Measurements from ENCODE around the gene ZNF679.
"Not testable (repeated sequence)": the region's sequence is repeated elsewhere in the genome, so short reads cannot be mapped to it uniquely, and the experiment has no call there.

Gene ZNF679

GRCh38 chr7:64228174-64228573 is at the start of gene ZNF679:
Gene ZNF679, plus strand, starts transcription at chr7:64228474. Its CDS starts 20,644 bp downstream, at chr7:64249118.
- H3K4me3 ChIP-seq (ENCODE audit: low read length): not testable (repeated sequence)

- no peak overlapping the region for H3K4me3 ChIP-seq (ENCODE audit: low read length)
- no peak for TF ChIP-seq ZNF274 (IDR thresholded peaks at IDR 0.05; ENCODE audit: low read depth, low read length)
These were observed 47.3 kb upstream of the ZNF679 start for GRCh38 chr7:64180989-64181388.

GRCh38 chr7:64181586-64181985 is 46.7 kb upstream of the ZNF679 start:
- H3K4me3 ChIP-seq (ENCODE audit: low read length): no peak overlapping the region
- no peak for TF ChIP-seq ZNF274 (IDR thresholded peaks at IDR 0.05; ENCODE audit: low read depth, low read length)

GRCh38 chr7:64182036-64182790 is 46.1 kb upstream of the ZNF679 start:
- no peak overlapping the region for H3K4me3 ChIP-seq (ENCODE audit: low read length)
- no peak for TF ChIP-seq ZNF274 (IDR thresholded peaks at IDR 0.05; ENCODE audit: low read depth, low read length)

- no peak for TF ChIP-seq ZNF274 (IDR thresholded peaks at IDR 0.05; ENCODE audit: low read depth, low read length)
- H3K4me3 ChIP-seq (ENCODE audit: low read length): no peak overlapping the region
These were observed 45.0 kb upstream of the ZNF679 start for GRCh38 chr7:64183126-64183742.

GRCh38 chr7:64183827-64184372 is 44.4 kb upstream of the ZNF679 start:
- H3K4me3 ChIP-seq (ENCODE audit: low read length): no peak overlapping the region
- no peak for TF ChIP-seq ZNF274 (IDR thresholded peaks at IDR 0.05; ENCODE audit: low read depth, low read length)

GRCh38 chr7:64184376-64184775 is 43.9 kb upstream of the ZNF679 start:
- H3K4me3 ChIP-seq (ENCODE audit: low read length): no peak overlapping the region
- no peak for TF ChIP-seq ZNF274 (IDR thresholded peaks at IDR 0.05; ENCODE audit: low read depth, low read length)

- H3K4me3 ChIP-seq (ENCODE audit: low read length): no peak overlapping the region
- TF ChIP-seq ZNF274 (IDR thresholded peaks at IDR 0.05; ENCODE audit: low read depth, low read length): no peak
These were observed 40.9 kb upstream of the ZNF679 start for GRCh38 chr7:64187408-64187807.

GRCh38 chr7:64192148-64192704 is 36.0 kb upstream of the ZNF679 start:
- H3K4me3 ChIP-seq (ENCODE audit: low read length): no peak overlapping the region
- TF ChIP-seq ZNF274 (IDR thresholded peaks at IDR 0.05; ENCODE audit: low read depth, low read length): no peak

GRCh38 chr7:64192775-64193174 is 35.5 kb upstream of the ZNF679 start:
- TF ChIP-seq ZNF274 (IDR thresholded peaks at IDR 0.05; ENCODE audit: low read depth, low read length): no peak
- H3K4me3 ChIP-seq (ENCODE audit: low read length): no peak overlapping the region

GRCh38 chr7:64206903-64207302 is 21.4 kb upstream of the ZNF679 start, which contains the start of gene ZNF735:
Gene ZNF735, plus strand, starts transcription at chr7:64207203. Its CDS starts 0 bp downstream, at chr7:64207203.
- TF ChIP-seq ZNF274 (IDR thresholded peaks at IDR 0.05; ENCODE audit: low read depth, low read length): no peak
- no peak within 1 kb of the TSS for H3K4me3 ChIP-seq (ENCODE audit: low read length)

- H3K4me3 ChIP-seq (ENCODE audit: low read length): not testable (repeated sequence)
- peak; percentile 64 for TF ChIP-seq ZNF274 (IDR thresholded peaks at IDR 0.05; ENCODE audit: low read depth, low read length)
These were observed 8.5 kb upstream of the ZNF679 start for GRCh38 chr7:64219710-64220298.

- H3K4me3 ChIP-seq (ENCODE audit: low read length): no peak overlapping the region
- TF ChIP-seq ZNF274 (IDR thresholded peaks at IDR 0.05; ENCODE audit: low read depth, low read length): no peak
These were observed 4.9 kb upstream of the ZNF679 start for GRCh38 chr7:64223366-64223765.

GRCh38 chr7:64266341-64266919 is 38.2 kb downstream of the ZNF679 start:
- TF ChIP-seq ZNF274 (IDR thresholded peaks at IDR 0.05; ENCODE audit: low read depth, low read length): peak; percentile 77
- H3K4me3 ChIP-seq (ENCODE audit: low read length): no peak overlapping the region

All from GM08714 (cell line).